GM13976 (cell line): ENCODE measurements around the gene DCST1.
"Not testable (repeated sequence)": the region's sequence is repeated elsewhere in the genome, so short reads cannot be mapped to it uniquely, and the experiment has no call there.

Experiments used
- DNase-seq: peaks from one replicate; pipeline ENCODE4 v3.0.0; 2012; ENCODE audit warnings: low spot score
- in situ Hi-C: fragments of 300-500 bp; cut with MboI; formaldehyde crosslinking; loops from one replicate; pipeline ENCODE4 v1.12.0; 2022; ENCODE audit warnings: low sequenced_read_pairs, mixed read lengths, inconsistent platforms; ENCODE audit not compliant: unreplicated experiment
- TF ChIP-seq, protein P1 (sequence below): IDR thresholded peaks from 2 replicates; pipeline ENCODE4 v1.5.1; 2012; ENCODE audit warnings: borderline replicate concordance, mild to moderate bottlenecking; ENCODE audit not compliant: insufficient read depth; ENCODE audit errors: extremely low read depth, missing control alignments, control extremely low read depth

Gene DCST1, protein sequence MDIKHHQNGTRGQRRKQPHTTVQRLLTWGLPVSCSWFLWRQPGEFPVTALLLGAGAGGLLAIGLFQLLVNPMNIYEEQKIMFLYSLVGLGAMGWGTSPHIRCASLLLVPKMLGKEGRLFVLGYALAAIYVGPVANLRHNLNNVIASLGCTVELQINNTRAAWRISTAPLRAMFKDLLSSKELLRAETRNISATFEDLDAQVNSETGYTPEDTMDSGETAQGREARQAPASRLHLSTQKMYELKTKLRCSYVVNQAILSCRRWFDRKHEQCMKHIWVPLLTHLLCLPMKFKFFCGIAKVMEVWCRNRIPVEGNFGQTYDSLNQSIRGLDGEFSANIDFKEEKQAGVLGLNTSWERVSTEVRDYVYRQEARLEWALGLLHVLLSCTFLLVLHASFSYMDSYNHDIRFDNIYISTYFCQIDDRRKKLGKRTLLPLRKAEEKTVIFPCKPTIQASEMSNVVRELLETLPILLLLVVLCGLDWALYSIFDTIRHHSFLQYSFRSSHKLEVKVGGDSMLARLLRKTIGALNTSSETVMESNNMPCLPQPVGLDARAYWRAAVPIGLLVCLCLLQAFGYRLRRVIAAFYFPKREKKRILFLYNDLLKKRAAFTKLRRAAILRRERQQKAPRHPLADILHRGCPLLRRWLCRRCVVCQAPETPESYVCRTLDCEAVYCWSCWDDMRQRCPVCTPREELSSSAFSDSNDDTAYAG

DNA sequence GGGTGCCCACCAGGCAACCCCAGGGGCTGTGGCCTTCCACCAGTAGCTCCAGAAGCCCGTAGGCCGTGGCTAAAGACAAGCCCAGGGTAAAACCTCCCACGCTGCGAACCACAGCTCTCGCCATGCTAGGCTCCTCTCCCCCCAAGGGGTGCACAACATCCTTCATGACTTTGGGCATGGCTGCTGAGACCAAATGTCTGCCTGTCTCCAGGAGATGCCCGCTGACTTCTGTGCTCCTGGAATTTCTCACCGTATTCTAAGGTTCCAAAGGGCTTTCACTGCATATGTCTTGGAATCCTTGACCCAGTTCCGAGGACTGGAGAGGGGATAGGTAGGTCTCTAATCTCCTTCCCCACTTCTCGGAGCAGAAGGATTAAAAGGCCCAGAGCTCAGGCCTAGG lies at the start of gene DCST1, which contains the start of gene DCST2:
Gene DCST1 (plus strand): TSS at position 301 of the 400 bp plus-strand sequence. CDS start 213 bp downstream, outside the sequence.
Gene DCST2 (minus strand): TSS at position 258 of the 400 bp plus-strand sequence. CDS start 80 bp downstream, at position 178.
- no peak for DNase-seq
- in situ Hi-C loops: no loop called here
- TF ChIP-seq, protein P1, sequence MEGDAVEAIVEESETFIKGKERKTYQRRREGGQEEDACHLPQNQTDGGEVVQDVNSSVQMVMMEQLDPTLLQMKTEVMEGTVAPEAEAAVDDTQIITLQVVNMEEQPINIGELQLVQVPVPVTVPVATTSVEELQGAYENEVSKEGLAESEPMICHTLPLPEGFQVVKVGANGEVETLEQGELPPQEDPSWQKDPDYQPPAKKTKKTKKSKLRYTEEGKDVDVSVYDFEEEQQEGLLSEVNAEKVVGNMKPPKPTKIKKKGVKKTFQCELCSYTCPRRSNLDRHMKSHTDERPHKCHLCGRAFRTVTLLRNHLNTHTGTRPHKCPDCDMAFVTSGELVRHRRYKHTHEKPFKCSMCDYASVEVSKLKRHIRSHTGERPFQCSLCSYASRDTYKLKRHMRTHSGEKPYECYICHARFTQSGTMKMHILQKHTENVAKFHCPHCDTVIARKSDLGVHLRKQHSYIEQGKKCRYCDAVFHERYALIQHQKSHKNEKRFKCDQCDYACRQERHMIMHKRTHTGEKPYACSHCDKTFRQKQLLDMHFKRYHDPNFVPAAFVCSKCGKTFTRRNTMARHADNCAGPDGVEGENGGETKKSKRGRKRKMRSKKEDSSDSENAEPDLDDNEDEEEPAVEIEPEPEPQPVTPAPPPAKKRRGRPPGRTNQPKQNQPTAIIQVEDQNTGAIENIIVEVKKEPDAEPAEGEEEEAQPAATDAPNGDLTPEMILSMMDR: no peak

DNA sequence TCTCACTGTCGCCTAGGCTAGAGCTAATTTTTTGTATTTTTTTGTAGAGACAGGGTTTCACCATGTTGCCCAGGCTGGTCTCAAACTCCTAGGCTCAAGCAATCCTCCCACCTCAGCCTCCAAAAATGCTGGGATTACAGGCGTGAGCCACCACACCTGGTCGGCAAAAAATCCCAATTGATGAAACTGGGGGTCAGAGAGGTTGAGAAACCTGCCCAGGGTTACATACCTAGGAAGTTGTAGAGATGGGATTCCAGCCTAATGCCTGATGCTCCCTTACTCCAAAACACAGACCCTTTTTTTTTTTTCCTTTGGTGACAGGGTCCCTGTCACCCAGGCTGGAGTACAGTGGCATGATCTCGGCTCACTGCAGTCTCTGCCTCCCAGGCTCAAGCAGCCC lies 46.9 kb upstream of the DCST1 start:
- DNase-seq, in situ Hi-C loops: not testable (repeated sequence)

DNA sequence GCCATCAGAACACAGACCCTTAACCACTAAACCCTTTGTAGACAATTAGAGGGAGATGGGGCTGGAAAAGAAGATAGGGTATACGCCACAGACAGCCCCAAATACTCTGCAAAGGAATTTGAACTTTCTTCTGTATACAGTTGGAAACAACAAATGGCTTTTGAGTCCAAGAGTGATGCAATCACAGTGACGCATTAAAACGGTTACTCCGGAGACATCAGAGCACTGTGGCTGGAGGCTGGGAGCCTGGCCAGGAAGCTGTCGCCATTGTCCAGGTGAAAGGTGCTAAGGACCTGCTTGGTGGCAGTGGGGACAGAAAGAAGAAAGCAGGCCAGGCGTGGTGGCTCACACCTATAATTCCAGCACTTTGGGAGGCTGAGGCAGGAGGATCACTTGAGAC lies 46.3 kb upstream of the DCST1 start:
- in situ Hi-C loops: no loop called here
- TF ChIP-seq, protein P1: no peak
- no peak for DNase-seq

DNA sequence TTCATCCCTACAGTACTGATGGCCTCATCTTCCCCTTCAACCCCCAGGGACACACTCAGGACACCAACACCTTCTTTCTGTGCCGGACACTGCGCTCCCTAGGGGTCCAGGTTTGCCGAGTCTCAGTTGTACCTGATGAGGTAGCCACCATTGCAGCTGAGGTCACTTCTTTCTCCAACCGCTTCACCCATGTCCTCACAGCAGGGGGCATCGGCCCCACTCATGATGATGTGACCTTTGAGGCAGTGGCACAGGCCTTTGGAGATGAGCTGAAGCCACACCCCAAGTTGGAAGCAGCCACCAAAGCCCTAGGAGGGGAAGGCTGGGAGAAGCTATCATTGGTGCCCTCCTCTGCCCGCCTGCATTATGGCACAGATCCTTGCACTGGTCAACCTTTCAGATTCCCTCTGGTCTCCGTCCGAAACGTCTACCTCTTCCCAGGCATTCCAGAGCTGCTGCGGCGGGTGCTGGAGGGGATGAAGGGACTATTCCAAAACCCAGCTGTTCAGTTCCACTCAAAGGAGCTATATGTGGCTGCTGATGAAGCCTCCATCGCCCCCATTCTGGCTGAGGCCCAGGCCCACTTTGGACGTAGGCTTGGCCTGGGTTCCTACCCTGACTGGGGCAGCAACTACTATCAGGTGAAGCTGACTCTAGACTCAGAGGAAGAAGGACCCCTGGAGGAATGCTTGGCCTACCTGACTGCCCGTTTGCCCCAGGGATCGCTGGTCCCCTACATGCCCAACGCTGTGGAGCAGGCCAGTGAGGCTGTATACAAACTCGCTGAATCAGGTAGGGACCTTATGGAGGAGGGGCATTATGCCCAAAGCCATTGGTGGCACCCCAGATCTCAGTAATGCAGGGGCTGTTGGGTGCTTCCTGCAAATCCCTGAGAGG lies 45.3 kb upstream of the DCST1 start:
- in situ Hi-C loops: no loop called here
- TF ChIP-seq, protein P1: no peak
- DNase-seq: no peak

DNA sequence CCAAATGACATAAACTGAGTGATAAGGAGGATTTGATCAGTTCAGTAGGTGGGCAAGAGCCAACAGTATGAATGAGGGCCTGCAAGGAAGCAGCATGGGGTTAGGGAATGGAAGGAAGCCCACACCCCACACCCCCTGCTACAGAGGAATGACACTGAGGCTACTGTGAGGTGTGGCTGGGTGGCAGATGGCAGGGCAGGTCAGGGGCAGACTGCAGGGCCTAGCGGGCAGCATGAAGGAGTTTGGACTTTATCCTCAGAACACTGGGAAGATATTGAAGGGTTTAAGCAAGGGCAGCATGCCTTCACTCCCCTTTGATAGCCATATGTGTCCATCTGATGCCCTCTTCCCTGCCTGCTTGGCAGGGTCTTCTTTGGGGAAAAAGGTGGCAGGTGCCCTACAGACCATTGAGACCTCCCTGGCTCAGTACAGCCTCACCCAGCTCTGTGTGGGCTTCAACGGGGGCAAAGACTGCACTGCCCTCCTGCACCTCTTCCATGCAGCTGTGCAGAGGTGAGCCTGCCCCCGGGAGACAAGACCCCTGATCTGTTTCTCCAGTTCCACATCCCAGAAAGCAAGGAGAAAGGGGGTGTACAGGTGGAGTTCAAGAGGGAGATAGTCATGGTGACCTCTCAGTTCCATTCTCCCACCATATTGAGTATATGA lies 44.3 kb upstream of the DCST1 start:
- TF ChIP-seq, protein P1: no peak
- in situ Hi-C loops: no loop called here
- no peak for DNase-seq

DNA sequence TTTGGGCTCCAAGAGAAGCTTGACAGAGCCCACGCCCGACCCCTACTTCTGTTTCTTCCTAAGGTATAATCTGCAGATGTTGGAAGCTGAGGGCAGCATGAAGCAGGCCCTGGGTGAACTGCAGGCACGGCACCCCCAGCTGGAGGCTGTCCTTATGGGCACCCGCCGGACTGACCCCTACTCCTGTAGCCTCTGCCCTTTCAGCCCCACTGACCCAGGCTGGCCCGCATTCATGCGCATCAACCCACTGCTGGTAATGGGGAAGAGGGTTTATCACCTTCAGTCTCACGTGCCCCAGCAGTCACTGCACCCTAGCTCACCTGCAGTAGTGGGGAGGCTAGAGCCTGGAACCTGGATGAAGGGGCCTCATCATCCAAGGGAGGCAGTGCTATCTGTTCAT lies 43.3 kb upstream of the DCST1 start:
- TF ChIP-seq, protein P1: no peak
- in situ Hi-C loops: no loop called here
- no peak for DNase-seq
